Tibial artery (tissue), 4 donors: ENCODE data around the gene SEMA4G.
A peak's percentile ranks its signal among the peaks of the same experiment; 100 is the strongest.

Experiments used
- DNase-seq, 2 donors: peaks; one replicate each; pipeline ENCODE4 v3.0.0-alpha.2; 2019
- H3K27ac ChIP-seq, 2 donors: fragments of 200-600 bp; sonication (generic) in 1 of 2; 1 replicate in 1 of 2; 2 replicates in 1 of 2; pipeline ENCODE4 v1.5.1; 2018 to 2019; ENCODE audit warnings: mild to moderate bottlenecking in 1 of 2
- H3K27me3 ChIP-seq, 2 donors: fragments of 200-600 bp; sonication (generic) in 1 of 2; one replicate each; pipeline versions ENCODE4 v1.5.1 to v1.6.0; 2016 to 2019
- H3K36me3 ChIP-seq, 3 donors: fragments of 200-600 bp; sonication (generic) in 2 of 3; one replicate each; pipeline ENCODE4 v1.5.1; 2016 to 2019; ENCODE audit warnings: mild to moderate bottlenecking in 2 of 3
- H3K4me1 ChIP-seq, 4 donors: fragments of 200-600 bp; sonication (generic) in 2 of 4; 1 replicate in 3 of 4; 2 replicates in 1 of 4; pipeline ENCODE4 v1.5.1; 2016 to 2019
- H3K4me3 ChIP-seq, 2 donors: fragments of 200-600 bp; sonication (generic) in 1 of 2; 1 replicate in 1 of 2; 2 replicates in 1 of 2; pipeline ENCODE4 v1.5.1; 2018 to 2019; ENCODE audit warnings: mild to moderate bottlenecking in 2 of 2
- H3K9me3 ChIP-seq, 3 donors: fragments of 200-600 bp; sonication (generic) in 1 of 3; one replicate each; pipeline ENCODE4 v1.5.1; 2016 to 2019
- CTCF ChIP-seq, 2 experiments: fragments of 200-600 bp in 1 of 2; fragments of 450-650 bp in 1 of 2; IDR thresholded peaks; one replicate each; pipeline ENCODE4 v1.5.1; 2017 to 2019; ENCODE audit warnings: antibody characterized with exemption in 2 of 2, mild to moderate bottlenecking in 1 of 2, moderate library complexity in 1 of 2
- intact Hi-C: fragments of 100-400 bp; cut with DNase I; formaldehyde crosslinking; loops from one replicate; pipeline ENCODE4 v1.15.0; 2023; ENCODE audit warnings: low total_unique reads

SEMA4G gene

DNA sequence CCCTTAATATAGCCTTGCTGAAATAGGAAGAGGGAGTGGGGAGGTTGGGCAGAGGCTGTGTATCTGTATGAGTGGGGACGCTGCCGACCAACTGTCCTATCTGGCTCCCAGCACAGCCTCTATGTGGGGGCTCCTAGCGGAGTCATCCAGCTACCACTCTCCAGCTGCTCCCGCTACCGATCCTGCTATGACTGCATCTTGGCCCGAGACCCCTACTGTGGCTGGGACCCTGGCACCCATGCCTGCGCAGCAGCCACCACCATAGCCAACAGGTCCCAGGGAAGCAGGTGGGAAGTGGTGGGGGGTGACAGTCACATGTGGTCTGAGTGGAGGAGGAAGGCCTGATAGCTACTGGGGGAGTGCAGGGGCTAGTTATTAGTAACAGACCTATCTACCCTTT, 11.4 kb downstream of the SEMA4G start:
- H3K4me3 ChIP-seq: no peak overlapping the region
- TF ChIP-seq CTCF (IDR thresholded peaks at IDR 0.05): no peak
- no peak overlapping the region for H3K27ac ChIP-seq
- intact Hi-C loops: no loop called here
- peak in 1 of 2 donors; percentile 38 for DNase-seq
- H3K9me3 ChIP-seq: no peaks in the 10 kb centered on the region
- H3K4me1 ChIP-seq: peaks cover 0 to under 1% (median 0%) of the 10 kb centered on the region in 4 donors
- peaks cover 13 to 90% (median 50%) of the 10 kb centered on the region in 3 donors for H3K36me3 ChIP-seq
- no peaks in the 10 kb centered on the region for H3K27me3 ChIP-seq

- no peaks in the 10 kb centered on the region for H3K9me3 ChIP-seq
- no peak overlapping the region for H3K4me3 ChIP-seq
- H3K4me1 ChIP-seq: peaks cover 0 to 6% (median 3%) of the 10 kb centered on the region in 4 donors
- DNase-seq: no peak
- no peaks in the 10 kb centered on the region for H3K27me3 ChIP-seq
- no peak overlapping the region for H3K27ac ChIP-seq
- no peak for TF ChIP-seq CTCF (IDR thresholded peaks at IDR 0.05)
- intact Hi-C loops: no loop called here
- H3K36me3 ChIP-seq: peaks cover 13 to 92% (median 50%) of the 10 kb centered on the region in 3 donors
Observed at GRCh38 chr10:100981178-100981772, 12.0 kb downstream of the SEMA4G start.

- no peak for TF ChIP-seq CTCF (IDR thresholded peaks at IDR 0.05)
- no peak overlapping the region for H3K4me3 ChIP-seq
- peaks cover 0 to 20% (median 16%) of the 10 kb centered on the region in 4 donors for H3K4me1 ChIP-seq
- intact Hi-C loops: no loop called here
- H3K27ac ChIP-seq: no peak overlapping the region
- peak in 1 of 2 donors; percentile 62 for DNase-seq
- H3K9me3 ChIP-seq: no peaks in the 10 kb centered on the region
- H3K27me3 ChIP-seq: no peaks in the 10 kb centered on the region
- H3K36me3 ChIP-seq: peaks cover 13 to 77% (median 45%) of the 10 kb centered on the region in 3 donors
Observed at GRCh38 chr10:100982916-100983830, 13.9 kb downstream of the SEMA4G start.

DNA sequence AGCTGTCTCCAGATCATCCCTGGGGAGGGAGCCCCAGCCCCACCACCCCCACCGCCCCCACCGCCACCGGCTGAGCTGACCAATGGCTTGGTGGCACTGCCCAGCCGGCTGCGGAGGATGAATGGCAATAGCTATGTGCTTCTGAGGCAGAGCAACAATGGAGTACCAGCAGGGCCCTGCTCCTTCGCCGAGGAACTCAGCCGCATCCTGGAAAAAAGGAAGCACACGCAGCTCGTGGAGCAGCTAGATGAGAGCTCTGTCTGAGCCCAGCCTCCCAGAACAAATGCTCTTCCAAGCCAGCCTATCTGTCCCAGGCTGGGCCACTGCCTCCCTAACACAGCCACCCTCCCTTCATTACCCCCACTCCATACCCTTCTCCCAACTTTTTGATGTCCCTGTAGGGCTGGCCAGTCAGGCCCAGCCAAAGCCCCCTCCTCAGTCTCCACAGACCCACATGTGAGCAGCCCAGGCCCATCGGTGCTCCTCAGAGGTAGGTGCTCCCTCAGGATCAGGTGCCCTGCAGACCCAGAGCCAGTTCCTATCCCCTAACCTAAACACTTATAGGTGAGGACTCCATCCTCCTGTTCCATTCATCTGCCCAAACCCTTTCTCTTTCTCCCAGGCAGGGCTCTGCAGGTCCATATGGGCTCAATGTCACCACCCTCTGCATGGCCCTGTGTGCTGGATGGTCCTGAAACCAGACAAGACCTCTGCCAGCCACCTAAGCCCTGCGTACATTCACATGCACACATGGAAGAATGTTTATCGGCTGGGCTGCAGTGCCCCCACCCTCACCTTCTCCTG, 14.8 kb downstream of the SEMA4G start:
- Histone ChIP-seq H3K9me3 (no peaks in the 10 kb centered on the region), H3K4me3 (no peak overlapping the region), H3K36me3 (peaks cover 13 to 68% (median 41%) of the 10 kb centered on the region in 3 donors), H3K4me1 (peaks cover 0 to 29% (median 23%) of the 10 kb centered on the region in 4 donors), H3K27ac (no peak overlapping the region), H3K27me3 (no peaks in the 10 kb centered on the region)
- intact Hi-C loops: no loop called here
- no peak for TF ChIP-seq CTCF (IDR thresholded peaks at IDR 0.05)
- no peak for DNase-seq

GRCh38 chr10:100984672-100985177, 15.4 kb downstream of the SEMA4G start:
- no peaks in the 10 kb centered on the region for H3K9me3 ChIP-seq
- peaks cover 13 to 62% (median 42%) of the 10 kb centered on the region in 3 donors for H3K36me3 ChIP-seq
- peak in 1 of 2 donors; percentile 56 for DNase-seq
- intact Hi-C loops: loop anchor here (5.0 kb wide), 1 partner anchor 48 kb away; the partner anchor contains the start of genes PDZD7 and SFXN3
- H3K4me1 ChIP-seq: peaks cover 0 to 34% (median 26%) of the 10 kb centered on the region in 4 donors
- TF ChIP-seq CTCF (IDR thresholded peaks at IDR 0.05): no peak
- no peaks in the 10 kb centered on the region for H3K27me3 ChIP-seq
- no peak overlapping the region for H3K4me3 ChIP-seq
- H3K27ac ChIP-seq: no peak overlapping the region
